ENCODE measurements around the gene PHLDA3. TPM values are rescaled to one million over a fixed set of nuclear protein-coding genes. Genes with fewer than 3 reads are reported as not detected.

Gene PHLDA3
- total and polyA plus RNA-seq, 10 donors: 3.6 to 17.4 (median 6.8) TPM

DNA sequence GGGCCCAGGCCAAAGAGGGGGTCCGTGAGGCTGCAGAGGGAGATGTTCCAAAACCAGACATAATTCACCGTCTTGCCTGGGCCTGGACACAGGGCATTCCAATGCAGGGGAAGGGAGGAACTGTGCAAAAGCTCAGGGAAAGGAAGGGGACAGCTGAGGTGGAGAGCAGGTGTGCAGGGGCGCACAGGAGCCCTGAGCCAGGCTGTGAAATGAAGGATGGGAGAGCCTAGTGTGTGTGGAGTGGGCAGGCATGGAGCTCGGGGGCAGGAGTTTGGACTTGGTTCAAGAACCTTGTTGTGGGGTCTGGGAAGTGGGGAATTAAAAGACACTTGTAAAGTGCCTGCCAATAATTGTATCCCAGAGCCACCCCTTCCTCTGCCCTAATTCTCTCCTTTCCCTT lies 49.7 kb downstream of the PHLDA3 start:
- peak; percentile 57 for DNase-seq

DNA sequence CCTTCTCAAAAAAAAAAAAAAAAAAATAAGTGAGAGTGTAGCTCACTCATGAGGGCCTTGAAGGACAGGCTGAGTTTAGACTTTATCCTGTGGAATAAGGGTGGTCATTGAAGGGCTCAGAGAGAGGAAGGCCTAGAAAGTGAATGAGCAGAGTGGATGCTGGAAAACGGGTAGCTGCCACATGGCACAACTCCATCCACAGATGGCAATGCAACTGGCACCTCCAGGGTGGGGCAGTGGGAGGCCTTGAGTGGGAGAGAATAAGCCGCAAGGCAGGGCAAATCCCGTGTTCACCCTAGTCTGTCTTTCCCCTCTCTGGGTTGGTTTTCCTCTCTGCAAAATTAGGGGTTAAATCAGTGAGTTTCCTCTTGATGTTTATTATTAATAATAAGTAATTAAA lies 50.5 kb downstream of the PHLDA3 start:
- 82 to 90% (median 86%) methylated on average over 3 of the region's 3 CpGs for WGBS, 5 donors

More for the DNA sequence above, 49.7 kb downstream of the PHLDA3 start:
- intact Hi-C loops (cut with DNase I; ENCODE audit: low total_unique reads): no loop called here
- no peaks in the 10 kb centered on the region for H3K9me3 ChIP-seq
- no peaks in the 10 kb centered on the region for H3K36me3 ChIP-seq
- no peaks in the 10 kb centered on the region for H3K4me1 ChIP-seq
- no peak overlapping the region for H3K4me3 ChIP-seq
- 77 to 88% (median 79%) methylated on average over 4 of the region's 4 CpGs for WGBS, 5 donors
- TF ChIP-seq POLR2A (IDR thresholded peaks at IDR 0.05): no peak
- TF ChIP-seq, protein P1, sequence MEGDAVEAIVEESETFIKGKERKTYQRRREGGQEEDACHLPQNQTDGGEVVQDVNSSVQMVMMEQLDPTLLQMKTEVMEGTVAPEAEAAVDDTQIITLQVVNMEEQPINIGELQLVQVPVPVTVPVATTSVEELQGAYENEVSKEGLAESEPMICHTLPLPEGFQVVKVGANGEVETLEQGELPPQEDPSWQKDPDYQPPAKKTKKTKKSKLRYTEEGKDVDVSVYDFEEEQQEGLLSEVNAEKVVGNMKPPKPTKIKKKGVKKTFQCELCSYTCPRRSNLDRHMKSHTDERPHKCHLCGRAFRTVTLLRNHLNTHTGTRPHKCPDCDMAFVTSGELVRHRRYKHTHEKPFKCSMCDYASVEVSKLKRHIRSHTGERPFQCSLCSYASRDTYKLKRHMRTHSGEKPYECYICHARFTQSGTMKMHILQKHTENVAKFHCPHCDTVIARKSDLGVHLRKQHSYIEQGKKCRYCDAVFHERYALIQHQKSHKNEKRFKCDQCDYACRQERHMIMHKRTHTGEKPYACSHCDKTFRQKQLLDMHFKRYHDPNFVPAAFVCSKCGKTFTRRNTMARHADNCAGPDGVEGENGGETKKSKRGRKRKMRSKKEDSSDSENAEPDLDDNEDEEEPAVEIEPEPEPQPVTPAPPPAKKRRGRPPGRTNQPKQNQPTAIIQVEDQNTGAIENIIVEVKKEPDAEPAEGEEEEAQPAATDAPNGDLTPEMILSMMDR (IDR thresholded peaks at IDR 0.05 in 8 of 11, conservative IDR thresholded peaks at IDR 0.05 in 3 of 11): no peak
- no peak for TF ChIP-seq POLR2AphosphoS5 (IDR thresholded peaks at IDR 0.05)
- H3K27ac ChIP-seq: no peak overlapping the region
- peaks cover 0 to 8% (median 0%) of the 10 kb centered on the region in 7 donors for H3K27me3 ChIP-seq (replicated peaks in 1 of 7)

More for the DNA sequence above, 50.5 kb downstream of the PHLDA3 start:
- H3K9me3 ChIP-seq: no peaks in the 10 kb centered on the region
- DNase-seq: peak; percentile 19
- H3K27ac ChIP-seq: no peak overlapping the region
- no peak overlapping the region for H3K4me3 ChIP-seq
- TF ChIP-seq, protein P1 (IDR thresholded peaks at IDR 0.05 in 8 of 11, conservative IDR thresholded peaks at IDR 0.05 in 3 of 11): no peak
- TF ChIP-seq POLR2A (IDR thresholded peaks at IDR 0.05): no peak
- TF ChIP-seq POLR2AphosphoS5 (IDR thresholded peaks at IDR 0.05): no peak
- no peaks in the 10 kb centered on the region for H3K36me3 ChIP-seq
- no peaks in the 10 kb centered on the region for H3K4me1 ChIP-seq
- intact Hi-C loops (cut with DNase I; ENCODE audit: low total_unique reads): no loop called here
- peaks cover 0 to 8% (median 0%) of the 10 kb centered on the region in 7 donors for H3K27me3 ChIP-seq (replicated peaks in 1 of 7)

Other genes with a start within 250 kb of the PHLDA3 start
- not detected for gene PKP1, start 185.7 kb downstream of the PHLDA3 start, total RNA-seq
- under 1 TPM; 0.04 to 0.10 (median 0.06) TPM for gene PKP1, start 185.7 kb downstream of the PHLDA3 start, polyA plus RNA-seq
- gene TNNT2, start 91.5 kb downstream of the PHLDA3 start, total RNA-seq: under 1 TPM in 2 of 7 donors, not detected in 5; 0.41 to 0.55 TPM
- 1 to 10 TPM; 1.2 to 3.8 (median 3.8) TPM for gene TNNT2, start 91.5 kb downstream of the PHLDA3 start, polyA plus RNA-seq
- gene LAD1, start 69.9 kb downstream of the PHLDA3 start, total RNA-seq: 1 to 10 TPM in 2 of 7 donors, under 1 TPM in 2, not detected in 3; 0.64 to 2.0 (median 1.3) TPM
- gene LAD1, start 69.9 kb downstream of the PHLDA3 start, polyA plus RNA-seq: 1 to 10 TPM in 2 of 3 donors, under 1 TPM in 1; 0.96 to 4.0 (median 2.4) TPM
- gene TNNI1, start 47.5 kb downstream of the PHLDA3 start, total RNA-seq: not detected
- 1 to 10 TPM in 1 of 3 donors, under 1 TPM in 2; 0.26 to 1.2 (median 0.26) TPM for gene TNNI1, start 47.5 kb downstream of the PHLDA3 start, polyA plus RNA-seq
- 100 to 1,000 TPM; 115 to 360 (median 188) TPM for gene CSRP1, start 37.9 kb upstream of the PHLDA3 start, total RNA-seq
- 100 to 1,000 TPM in 2 of 3 donors, 10 to 100 TPM in 1; 67.1 to 180 (median 108) TPM for gene CSRP1, start 37.9 kb upstream of the PHLDA3 start, polyA plus RNA-seq
- 10 to 100 TPM; 15.7 to 37.2 (median 27.4) TPM for gene NAV1, start 69.9 kb upstream of the PHLDA3 start, total RNA-seq
- gene NAV1, start 69.9 kb upstream of the PHLDA3 start, polyA plus RNA-seq: 1 to 10 TPM; 1.1 to 3.5 (median 1.2) TPM